ENCODE measurements around the gene JPT1. TPM values are rescaled to one million over a fixed set of nuclear protein-coding genes. Genes with fewer than 3 reads are reported as not detected.

Gene JPT1
- polyA plus RNA-seq, 1 of the 3 experiments (the other 2 are of a cell fraction): 490 TPM

- H3K9ac ChIP-seq: no peak overlapping the region
- H3K4me2 ChIP-seq: no peak overlapping the region
- H3K9me2 ChIP-seq: no peaks in the 10 kb centered on the region
- peaks cover 100% of the 10 kb centered on the region for H3K79me2 ChIP-seq (ENCODE audit: insufficient read depth)
- no peaks in the 10 kb centered on the region for H3K27me3 ChIP-seq (ENCODE audit: insufficient read depth)
- ChIA-PET POLR2A (no interaction called here), CTCF (interaction anchor here (0.7 to 9.9 kb wide), 5 partner anchors 30 to 86 kb away, joined by 3 to 107 read pairs (median 9); partner anchors contain the start of genes GGA3, MRPS7, NT5C and NUP85)
- no peak overlapping the region for H3K4me3 ChIP-seq (ENCODE audit: low read depth in 2 of 2, low read length in 1 of 2)
- H3K27ac ChIP-seq (ENCODE audit: low read depth in 2 of 2, low read length in 1 of 2): no peak overlapping the region
- peaks cover 82% of the 10 kb centered on the region for H4K20me1 ChIP-seq (ENCODE audit: insufficient read depth)
- peaks cover 24 to 89% of the 10 kb centered on the region in 2 experiments for H3K36me3 ChIP-seq (replicated peaks in 1 of 2; ENCODE audit: control insufficient read depth in 1 of 2, insufficient read depth in 2 of 2, low read length in 1 of 2)
- H2AFZ ChIP-seq (ENCODE audit: low read depth): no peak overlapping the region
- H3K4me1 ChIP-seq (ENCODE audit: control insufficient read depth in 1 of 2, insufficient read depth in 2 of 2, low read depth in 1 of 2, low read length in 1 of 2): peaks cover 0 to 5% of the 10 kb centered on the region in 2 experiments; a peak in 1 of 4 replicates
- DNase-seq: no peak
- peaks cover 30% of the 10 kb centered on the region for H3F3A ChIP-seq (replicated peaks; ENCODE audit: insufficient read depth)
- 95% methylated on average over 11 of the region's 11 CpGs for WGBS (ENCODE audit: low lambda C conversion rate)
- H3K9me3 ChIP-seq: no peaks in the 10 kb centered on the region
- TF ChIP-seq TEAD4 (IDR thresholded peaks at IDR 0.05; ENCODE audit: borderline replicate concordance, insufficient read depth) (no peak), SMC3 (IDR thresholded peaks at IDR 0.05; ENCODE audit: low read depth, low read length) (no peak), FOXJ3 (CRISPR knock-in tag; IDR thresholded peaks at IDR 0.05) (no peak), RCOR1 (IDR thresholded peaks at IDR 0.05; ENCODE audit: low read length) (no peak), PBX3 (IDR thresholded peaks at IDR 0.05) (no peak), TCF12 (IDR thresholded peaks at IDR 0.05) (no peak), GATA2 (CRISPR knock-in tag; IDR thresholded peaks at IDR 0.05) (no peak), JUND (IDR thresholded peaks at IDR 0.05) (no peak), MEF2A (IDR thresholded peaks at IDR 0.05; ENCODE audit: borderline replicate concordance, low read depth) (no peak), TAF1 (IDR thresholded peaks at IDR 0.05; ENCODE audit: borderline replicate concordance, low read depth, low read length) (no peak), EP300 (IDR thresholded peaks at IDR 0.05; ENCODE audit: borderline replicate concordance in 1 of 2, low read depth in 1 of 2, low read length in 1 of 2) (no peak), POLR2AphosphoS5 (IDR thresholded peaks at IDR 0.05; ENCODE audit: low read depth, low read length) (no peak), FOXM1 (IDR thresholded peaks at IDR 0.05; ENCODE audit: low read depth) (no peak), EZH2phosphoT487 (IDR thresholded peaks at IDR 0.05; ENCODE audit: borderline replicate concordance, low read depth) (no peak), MXI1 (IDR thresholded peaks at IDR 0.05; ENCODE audit: low read depth, low read length) (no peak), MAX (IDR thresholded peaks at IDR 0.05; ENCODE audit: low read depth) (no peak), USF2 (IDR thresholded peaks at IDR 0.05; ENCODE audit: borderline replicate concordance, low read depth, low read length) (no peak), RAD21 (IDR thresholded peaks at IDR 0.05; ENCODE audit: low read length) (no peak), SIN3A (IDR thresholded peaks at IDR 0.05; ENCODE audit: borderline replicate concordance, low read depth, low read length) (no peak), USF1 (IDR thresholded peaks at IDR 0.05; ENCODE audit: borderline replicate concordance, low read depth) (no peak)
Observed at GRCh38 chr17:75174996-75175395, 20.7 kb upstream of the JPT1 start.
